GM18873 (cell line): Measurements from ENCODE around the gene PFDN1.

Experiments used
- ATAC-seq: cut with Tn5 transposase; IDR thresholded peaks from one replicate; pipeline ENCODE4 v1.9.1; 2021; ENCODE audit warnings: mild to moderate bottlenecking, moderate library complexity, moderate number of reproducible peaks; ENCODE audit not compliant: unreplicated experiment, low FRiP score

PFDN1 gene

GRCh38 chr5:140262221-140262620 lies 40.7 kb downstream of the PFDN1 start:
- no peak for ATAC-seq

- ATAC-seq: no peak
Measured at GRCh38 chr5:140261403-140262171, 41.3 kb downstream of the PFDN1 start.

- ATAC-seq: no peak
Measured at GRCh38 chr5:140260089-140260656, 42.7 kb downstream of the PFDN1 start.

GRCh38 chr5:140259500-140259899 lies 43.4 kb downstream of the PFDN1 start:
- no peak for ATAC-seq

- ATAC-seq: no peak
Measured at GRCh38 chr5:140258873-140259272, 44.0 kb downstream of the PFDN1 start.

GRCh38 chr5:140258016-140258415 lies 44.9 kb downstream of the PFDN1 start:
- no peak for ATAC-seq

- no peak for ATAC-seq
Measured at GRCh38 chr5:140256726-140257125, 46.2 kb downstream of the PFDN1 start.

- no peak for ATAC-seq
Measured at GRCh38 chr5:140255460-140256157, 47.3 kb downstream of the PFDN1 start.

- ATAC-seq: no peak
Measured at GRCh38 chr5:140253985-140254384, 48.9 kb downstream of the PFDN1 start.

GRCh38 chr5:140252470-140253126 lies 50.3 kb downstream of the PFDN1 start:
- no peak for ATAC-seq

GRCh38 chr5:140251527-140251973 lies 51.4 kb downstream of the PFDN1 start:
- ATAC-seq: peak; percentile 75

- no peak for ATAC-seq
Measured at GRCh38 chr5:140250386-140250785, 52.5 kb downstream of the PFDN1 start.

- no peak for ATAC-seq
Measured at GRCh38 chr5:140249536-140249935, 53.4 kb downstream of the PFDN1 start.

GRCh38 chr5:140248414-140248813 lies 54.5 kb downstream of the PFDN1 start:
- ATAC-seq: no peak

GRCh38 chr5:140246378-140247122 lies 56.4 kb downstream of the PFDN1 start:
- no peak for ATAC-seq

GRCh38 chr5:140245926-140246325 lies 57.0 kb downstream of the PFDN1 start:
- no peak for ATAC-seq

GRCh38 chr5:140245341-140245740 lies 57.6 kb downstream of the PFDN1 start:
- ATAC-seq: no peak

GRCh38 chr5:140244525-140245025 lies 58.3 kb downstream of the PFDN1 start:
- peak; percentile 63 for ATAC-seq

- no peak for ATAC-seq
Measured at GRCh38 chr5:140243706-140244250, 59.1 kb downstream of the PFDN1 start.
